WTC11 (cell line): ENCODE data around the gene IL34. TPM values are rescaled to one million over a fixed set of nuclear protein-coding genes. Genes with fewer than 3 reads are reported as not detected.

Experiments used
- ATAC-seq: fragments of 200-7000 bp; cut with Tn5 transposase; 2 replicates; pipeline ENCODE4 v1.10.0; 2021; ENCODE audit warnings: mild to moderate bottlenecking, moderate library complexity
- CTCF ChIA-PET: fragments of 300-600 bp; sonication (Branson Sonifier 250); formaldehyde crosslinking; loops from one replicate; lab custom pipeline; 2021; ENCODE audit warnings: antibody characterized with exemption; lab: Charles Lee
- POLR2A ChIA-PET: fragments of 350-600 bp; sonication (Branson Sonifier 250); formaldehyde crosslinking; loops from one replicate; lab custom pipeline; 2021; ENCODE audit warnings: antibody characterized with exemption; lab: Charles Lee
- DNase-seq: peaks from one replicate; pipeline ENCODE4 v3.0.0; 2021; ENCODE audit warnings: low spot score
- H3K27ac Mint-ChIP-seq: 2 replicates; pipeline ENCODE4 v1.8.0; 2021; ENCODE audit warnings: mixed read lengths
- H3K27me3 Mint-ChIP-seq: 2 replicates; pipeline ENCODE4 v1.8.0; 2021; ENCODE audit warnings: low read depth, mild to moderate bottlenecking, moderate library complexity, mixed read lengths
- H3K36me3 Mint-ChIP-seq: 2 replicates; pipeline ENCODE4 v1.8.0; 2021; ENCODE audit warnings: mixed read lengths
- H3K4me1 Mint-ChIP-seq: 2 replicates; pipeline ENCODE4 v1.8.0; 2022; ENCODE audit warnings: mixed read lengths
- H3K4me3 Mint-ChIP-seq: 2 replicates; pipeline ENCODE4 v1.8.0; 2021; ENCODE audit warnings: mild to moderate bottlenecking, moderate library complexity, mixed read lengths
- H3K9me3 Mint-ChIP-seq: 2 replicates; pipeline ENCODE4 v1.8.0; 2021; ENCODE audit warnings: mixed read lengths
- ATF1 ChIP-seq: sonication (generic); formaldehyde crosslinking; IDR thresholded peaks from 2 replicates; pipeline ENCODE4 v1.8.1; 2023; ENCODE audit warnings: mild to moderate bottlenecking, moderate library complexity, missing genetic modification reagents
- CREM ChIP-seq: sonication (generic); formaldehyde crosslinking; IDR thresholded peaks from 2 replicates; pipeline ENCODE4 v1.8.1; 2022; ENCODE audit warnings: mild to moderate bottlenecking, missing genetic modification reagents, moderate library complexity
- ETV6 ChIP-seq: sonication (generic); formaldehyde crosslinking; IDR thresholded peaks from 2 replicates; pipeline ENCODE4 v1.8.1; 2022; ENCODE audit warnings: mild to moderate bottlenecking, missing genetic modification reagents
- GABPB1 ChIP-seq: sonication (generic); formaldehyde crosslinking; IDR thresholded peaks from 2 replicates; pipeline ENCODE4 v1.8.1; 2023; ENCODE audit warnings: mild to moderate bottlenecking, missing genetic modification reagents
- NFATC4 ChIP-seq: fragments of 250-450 bp; sonication (Bioruptor Pico); IDR thresholded peaks from 2 replicates; pipeline ENCODE4 v1.9.0; 2021; ENCODE audit warnings: mild to moderate bottlenecking
- NFYB ChIP-seq: sonication (generic); formaldehyde crosslinking; conservative IDR thresholded peaks from 2 replicates; pipeline ENCODE4 v1.8.0; 2022; ENCODE audit warnings: low read depth, missing genetic modification reagents
- SP1 ChIP-seq: sonication (generic); formaldehyde crosslinking; conservative IDR thresholded peaks from 2 replicates; pipeline ENCODE4 v1.8.1; 2022; ENCODE audit warnings: missing genetic modification reagents
- total RNA-seq: library from RNA; stranded (reverse); gene quantifications from 3 replicates; pipeline ENCODE4 v1.2.3, GENCODE V29; 2021
- TF ChIP-seq, protein P1 (sequence below): sonication (generic); formaldehyde crosslinking; IDR thresholded peaks from 2 replicates; pipeline ENCODE4 v1.8.1; 2022; ENCODE audit warnings: low read depth, mild to moderate bottlenecking, moderate library complexity, missing genetic modification reagents, borderline replicate concordance
- TF ChIP-seq, protein P2 (sequence below): sonication (generic); formaldehyde crosslinking; IDR thresholded peaks from 2 replicates; pipeline ENCODE4 v1.8.1; 2023; ENCODE audit warnings: mild to moderate bottlenecking, missing genetic modification reagents, borderline replicate concordance
- TF ChIP-seq, protein P3 (sequence below): sonication (generic); formaldehyde crosslinking; IDR thresholded peaks from 2 replicates; pipeline ENCODE4 v1.8.1; 2023; ENCODE audit warnings: mild to moderate bottlenecking, missing genetic modification reagents, moderate library complexity
- TF ChIP-seq, protein P4 (sequence below): sonication (generic); formaldehyde crosslinking; IDR thresholded peaks from 2 replicates; pipeline ENCODE4 v1.8.1; 2023; ENCODE audit warnings: mild to moderate bottlenecking, moderate library complexity, missing genetic modification reagents
- TF ChIP-seq, protein P5 (sequence below): sonication (generic); formaldehyde crosslinking; IDR thresholded peaks from 2 replicates; pipeline ENCODE4 v1.8.0; 2022; ENCODE audit warnings: mild to moderate bottlenecking, missing genetic modification reagents
- TF ChIP-seq, protein P6 (sequence below): sonication (generic); formaldehyde crosslinking; IDR thresholded peaks from 2 replicates; pipeline ENCODE4 v1.8.0; 2023; ENCODE audit warnings: missing genetic modification reagents, mild to moderate bottlenecking, borderline replicate concordance
- TF ChIP-seq, protein P7 (sequence below): fragments of 250-450 bp; sonication (Bioruptor Pico); IDR thresholded peaks from 2 replicates; pipeline ENCODE4 v1.9.0; 2021; ENCODE audit warnings: mild to moderate bottlenecking

IL34 gene
- total RNA-seq, 1 experiment from 2014 or later, result 8.8 TPM

DNA sequence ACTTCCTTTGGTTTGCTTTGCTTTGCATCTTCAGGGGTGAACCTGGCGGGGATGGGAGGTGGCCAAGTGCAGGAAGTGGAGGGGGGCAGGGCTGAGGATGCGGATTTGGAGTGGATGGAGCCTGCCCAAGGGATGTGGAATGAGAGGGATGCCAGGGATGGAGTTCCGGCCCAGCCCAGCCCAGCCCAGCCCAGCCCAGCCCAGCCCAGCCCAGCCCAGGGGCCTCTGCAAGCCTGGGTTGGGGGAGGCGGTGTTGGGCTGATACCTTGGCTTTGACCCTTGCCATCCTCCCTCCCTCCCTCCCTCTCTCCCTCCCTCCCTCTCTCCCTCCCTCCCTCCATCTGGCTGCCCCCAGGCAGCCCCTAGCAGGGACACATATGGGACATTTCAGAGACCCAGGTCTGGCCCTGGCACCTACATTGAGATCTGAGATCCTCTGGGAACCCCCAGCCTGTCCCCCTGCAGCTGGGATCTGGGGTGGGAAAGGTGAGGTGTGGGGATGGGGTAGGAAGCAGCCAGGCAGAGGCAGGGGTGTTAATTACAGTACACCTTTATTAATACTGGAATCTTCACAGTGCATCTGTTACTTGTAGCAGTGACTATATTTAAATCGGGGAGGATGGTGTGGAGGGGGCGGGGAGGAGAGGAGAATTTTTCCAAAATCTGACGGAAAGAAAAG lies 14.5 kb downstream of the IL34 start:
- ChIA-PET CTCF (interaction anchor here (3.0 kb wide), 1 partner anchor 18 kb away, joined by 12 read pairs; no protein-coding TSS in a partner anchor), POLR2A (interaction anchor here (0.7 kb wide), 1 partner anchor 46 kb away, joined by 8 read pairs; no protein-coding TSS in a partner anchor)
- Mint-ChIP-seq H3K27me3 (no peaks in the 10 kb centered on the region), H3K4me3 (no peak overlapping the region), H3K9me3 (no peaks in the 10 kb centered on the region), H3K27ac (no peak overlapping the region), H3K36me3 (peaks cover 3% of the 10 kb centered on the region), H3K4me1 (peaks cover 13% of the 10 kb centered on the region)
- TF ChIP-seq, protein P1, sequence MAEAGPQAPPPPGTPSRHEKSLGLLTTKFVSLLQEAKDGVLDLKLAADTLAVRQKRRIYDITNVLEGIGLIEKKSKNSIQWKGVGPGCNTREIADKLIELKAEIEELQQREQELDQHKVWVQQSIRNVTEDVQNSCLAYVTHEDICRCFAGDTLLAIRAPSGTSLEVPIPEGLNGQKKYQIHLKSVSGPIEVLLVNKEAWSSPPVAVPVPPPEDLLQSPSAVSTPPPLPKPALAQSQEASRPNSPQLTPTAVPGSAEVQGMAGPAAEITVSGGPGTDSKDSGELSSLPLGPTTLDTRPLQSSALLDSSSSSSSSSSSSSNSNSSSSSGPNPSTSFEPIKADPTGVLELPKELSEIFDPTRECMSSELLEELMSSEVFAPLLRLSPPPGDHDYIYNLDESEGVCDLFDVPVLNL (CRISPR knock-in tag), result no peak
- TF ChIP-seq, protein P2, sequence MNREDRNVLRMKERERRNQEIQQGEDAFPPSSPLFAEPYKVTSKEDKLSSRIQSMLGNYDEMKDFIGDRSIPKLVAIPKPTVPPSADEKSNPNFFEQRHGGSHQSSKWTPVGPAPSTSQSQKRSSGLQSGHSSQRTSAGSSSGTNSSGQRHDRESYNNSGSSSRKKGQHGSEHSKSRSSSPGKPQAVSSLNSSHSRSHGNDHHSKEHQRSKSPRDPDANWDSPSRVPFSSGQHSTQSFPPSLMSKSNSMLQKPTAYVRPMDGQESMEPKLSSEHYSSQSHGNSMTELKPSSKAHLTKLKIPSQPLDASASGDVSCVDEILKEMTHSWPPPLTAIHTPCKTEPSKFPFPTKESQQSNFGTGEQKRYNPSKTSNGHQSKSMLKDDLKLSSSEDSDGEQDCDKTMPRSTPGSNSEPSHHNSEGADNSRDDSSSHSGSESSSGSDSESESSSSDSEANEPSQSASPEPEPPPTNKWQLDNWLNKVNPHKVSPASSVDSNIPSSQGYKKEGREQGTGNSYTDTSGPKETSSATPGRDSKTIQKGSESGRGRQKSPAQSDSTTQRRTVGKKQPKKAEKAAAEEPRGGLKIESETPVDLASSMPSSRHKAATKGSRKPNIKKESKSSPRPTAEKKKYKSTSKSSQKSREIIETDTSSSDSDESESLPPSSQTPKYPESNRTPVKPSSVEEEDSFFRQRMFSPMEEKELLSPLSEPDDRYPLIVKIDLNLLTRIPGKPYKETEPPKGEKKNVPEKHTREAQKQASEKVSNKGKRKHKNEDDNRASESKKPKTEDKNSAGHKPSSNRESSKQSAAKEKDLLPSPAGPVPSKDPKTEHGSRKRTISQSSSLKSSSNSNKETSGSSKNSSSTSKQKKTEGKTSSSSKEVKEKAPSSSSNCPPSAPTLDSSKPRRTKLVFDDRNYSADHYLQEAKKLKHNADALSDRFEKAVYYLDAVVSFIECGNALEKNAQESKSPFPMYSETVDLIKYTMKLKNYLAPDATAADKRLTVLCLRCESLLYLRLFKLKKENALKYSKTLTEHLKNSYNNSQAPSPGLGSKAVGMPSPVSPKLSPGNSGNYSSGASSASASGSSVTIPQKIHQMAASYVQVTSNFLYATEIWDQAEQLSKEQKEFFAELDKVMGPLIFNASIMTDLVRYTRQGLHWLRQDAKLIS, result no peak
- TF ChIP-seq, protein P3, sequence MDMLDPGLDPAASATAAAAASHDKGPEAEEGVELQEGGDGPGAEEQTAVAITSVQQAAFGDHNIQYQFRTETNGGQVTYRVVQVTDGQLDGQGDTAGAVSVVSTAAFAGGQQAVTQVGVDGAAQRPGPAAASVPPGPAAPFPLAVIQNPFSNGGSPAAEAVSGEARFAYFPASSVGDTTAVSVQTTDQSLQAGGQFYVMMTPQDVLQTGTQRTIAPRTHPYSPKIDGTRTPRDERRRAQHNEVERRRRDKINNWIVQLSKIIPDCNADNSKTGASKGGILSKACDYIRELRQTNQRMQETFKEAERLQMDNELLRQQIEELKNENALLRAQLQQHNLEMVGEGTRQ (CRISPR knock-in tag), result no peak
- TF ChIP-seq, protein P4, sequence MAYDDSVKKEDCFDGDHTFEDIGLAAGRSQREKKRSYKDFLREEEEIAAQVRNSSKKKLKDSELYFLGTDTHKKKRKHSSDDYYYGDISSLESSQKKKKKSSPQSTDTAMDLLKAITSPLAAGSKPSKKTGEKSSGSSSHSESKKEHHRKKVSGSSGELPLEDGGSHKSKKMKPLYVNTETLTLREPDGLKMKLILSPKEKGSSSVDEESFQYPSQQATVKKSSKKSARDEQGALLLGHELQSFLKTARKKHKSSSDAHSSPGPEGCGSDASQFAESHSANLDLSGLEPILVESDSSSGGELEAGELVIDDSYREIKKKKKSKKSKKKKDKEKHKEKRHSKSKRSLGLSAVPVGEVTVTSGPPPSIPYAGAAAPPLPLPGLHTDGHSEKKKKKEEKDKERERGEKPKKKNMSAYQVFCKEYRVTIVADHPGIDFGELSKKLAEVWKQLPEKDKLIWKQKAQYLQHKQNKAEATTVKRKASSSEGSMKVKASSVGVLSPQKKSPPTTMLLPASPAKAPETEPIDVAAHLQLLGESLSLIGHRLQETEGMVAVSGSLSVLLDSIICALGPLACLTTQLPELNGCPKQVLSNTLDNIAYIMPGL, result no peak
- TF ChIP-seq, protein P5, sequence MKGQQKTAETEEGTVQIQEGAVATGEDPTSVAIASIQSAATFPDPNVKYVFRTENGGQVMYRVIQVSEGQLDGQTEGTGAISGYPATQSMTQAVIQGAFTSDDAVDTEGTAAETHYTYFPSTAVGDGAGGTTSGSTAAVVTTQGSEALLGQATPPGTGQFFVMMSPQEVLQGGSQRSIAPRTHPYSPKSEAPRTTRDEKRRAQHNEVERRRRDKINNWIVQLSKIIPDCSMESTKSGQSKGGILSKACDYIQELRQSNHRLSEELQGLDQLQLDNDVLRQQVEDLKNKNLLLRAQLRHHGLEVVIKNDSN (CRISPR knock-in tag), result no peak
- TF ChIP-seq NFYB, result no peak
- no peak for TF ChIP-seq NFATC4 (CRISPR knock-in tag)
- no peak for TF ChIP-seq GABPB1 (CRISPR knock-in tag)
- TF ChIP-seq, protein P6, sequence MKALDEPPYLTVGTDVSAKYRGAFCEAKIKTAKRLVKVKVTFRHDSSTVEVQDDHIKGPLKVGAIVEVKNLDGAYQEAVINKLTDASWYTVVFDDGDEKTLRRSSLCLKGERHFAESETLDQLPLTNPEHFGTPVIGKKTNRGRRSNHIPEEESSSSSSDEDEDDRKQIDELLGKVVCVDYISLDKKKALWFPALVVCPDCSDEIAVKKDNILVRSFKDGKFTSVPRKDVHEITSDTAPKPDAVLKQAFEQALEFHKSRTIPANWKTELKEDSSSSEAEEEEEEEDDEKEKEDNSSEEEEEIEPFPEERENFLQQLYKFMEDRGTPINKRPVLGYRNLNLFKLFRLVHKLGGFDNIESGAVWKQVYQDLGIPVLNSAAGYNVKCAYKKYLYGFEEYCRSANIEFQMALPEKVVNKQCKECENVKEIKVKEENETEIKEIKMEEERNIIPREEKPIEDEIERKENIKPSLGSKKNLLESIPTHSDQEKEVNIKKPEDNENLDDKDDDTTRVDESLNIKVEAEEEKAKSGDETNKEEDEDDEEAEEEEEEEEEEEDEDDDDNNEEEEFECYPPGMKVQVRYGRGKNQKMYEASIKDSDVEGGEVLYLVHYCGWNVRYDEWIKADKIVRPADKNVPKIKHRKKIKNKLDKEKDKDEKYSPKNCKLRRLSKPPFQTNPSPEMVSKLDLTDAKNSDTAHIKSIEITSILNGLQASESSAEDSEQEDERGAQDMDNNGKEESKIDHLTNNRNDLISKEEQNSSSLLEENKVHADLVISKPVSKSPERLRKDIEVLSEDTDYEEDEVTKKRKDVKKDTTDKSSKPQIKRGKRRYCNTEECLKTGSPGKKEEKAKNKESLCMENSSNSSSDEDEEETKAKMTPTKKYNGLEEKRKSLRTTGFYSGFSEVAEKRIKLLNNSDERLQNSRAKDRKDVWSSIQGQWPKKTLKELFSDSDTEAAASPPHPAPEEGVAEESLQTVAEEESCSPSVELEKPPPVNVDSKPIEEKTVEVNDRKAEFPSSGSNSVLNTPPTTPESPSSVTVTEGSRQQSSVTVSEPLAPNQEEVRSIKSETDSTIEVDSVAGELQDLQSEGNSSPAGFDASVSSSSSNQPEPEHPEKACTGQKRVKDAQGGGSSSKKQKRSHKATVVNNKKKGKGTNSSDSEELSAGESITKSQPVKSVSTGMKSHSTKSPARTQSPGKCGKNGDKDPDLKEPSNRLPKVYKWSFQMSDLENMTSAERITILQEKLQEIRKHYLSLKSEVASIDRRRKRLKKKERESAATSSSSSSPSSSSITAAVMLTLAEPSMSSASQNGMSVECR, result no peak
- TF ChIP-seq SP1, result no peak
- no peak for TF ChIP-seq ATF1 (CRISPR knock-in tag)
- TF ChIP-seq, protein P7, sequence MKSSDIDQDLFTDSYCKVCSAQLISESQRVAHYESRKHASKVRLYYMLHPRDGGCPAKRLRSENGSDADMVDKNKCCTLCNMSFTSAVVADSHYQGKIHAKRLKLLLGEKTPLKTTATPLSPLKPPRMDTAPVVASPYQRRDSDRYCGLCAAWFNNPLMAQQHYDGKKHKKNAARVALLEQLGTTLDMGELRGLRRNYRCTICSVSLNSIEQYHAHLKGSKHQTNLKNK (CRISPR knock-in tag), result no peak
- TF ChIP-seq CREM, result no peak
- no peak for TF ChIP-seq ETV6 (CRISPR knock-in tag)
- ATAC-seq (peak; percentile 78), DNase-seq (no peak)
